Measurements from ENCODE around the gene IKBKE. TPM values are rescaled to one million over a fixed set of nuclear protein-coding genes. Genes with fewer than 3 reads are reported as not detected.

IKBKE gene
- total RNA-seq, 2 experiments from 2014 or later: 72.6 to 85.1 TPM

GRCh38 chr1:206545351-206545750 is 75.1 kb downstream of the IKBKE start:
- Mint-ChIP-seq H3K36me3 (ENCODE audit: low read depth) (no peaks in the 10 kb centered on the region), H3K4me1 (peaks cover 23% of the 10 kb centered on the region), H3K27me3 (no peaks in the 10 kb centered on the region), H3K9me3 (no peaks in the 10 kb centered on the region), H3K4me3 (no peak overlapping the region), H3K27ac (no peak overlapping the region)
- CTCF ChIA-PET: interaction anchor here (0.6 to 5.1 kb wide), 25 partner anchors 9 to 563 kb away, joined by 3 to 45 read pairs (median 4); partner anchors contain the start of genes EIF2D and IKBKE
- no peak for DNase-seq
- POLR2A ChIA-PET: interaction anchor here (0.6 to 0.7 kb wide), 2 partner anchors 38 to 1361 kb away, joined by 3 to 8 read pairs; no protein-coding TSS in a partner anchor

Small RNA genes lying within 50 kb of the gene (microRNA-seq; reads per million reads assigned to microRNA genes)
- 3.0 reads per million, percentile 15 among the genes with 10 or more reads in this experiment for gene MIR6769B (ENCODE audit: borderline microRNAs expressed, borderline replicate concordance)

Other genes with a start within 250 kb of the IKBKE start
- gene RASSF5, start 37.1 kb downstream of the IKBKE start, total RNA-seq: 100 to 1,000 TPM; 185 to 201 TPM
- gene EIF2D, start 142.0 kb downstream of the IKBKE start, total RNA-seq: 10 to 100 TPM; 44.5 to 51.6 TPM
- 1 to 10 TPM; 4.0 to 4.3 TPM for gene DYRK3, start 165.1 kb downstream of the IKBKE start, total RNA-seq
- 10 to 100 TPM; 55.5 to 57.4 TPM for gene MAPKAPK2, start 214.4 kb downstream of the IKBKE start, total RNA-seq